NCI-H69 (cell line): ENCODE data around the gene RAVER2.
"Not testable (repeated sequence)": the region's sequence is repeated elsewhere in the genome, so short reads cannot be mapped to it uniquely, and the experiment has no call there.

Source experiments
- DNase-seq: peaks from one replicate; lab custom pipeline; 2025; lab: John Stamatoyannopoulos, UW

The RAVER2 gene

GRCh38 chr1:64748706-64749105 is 3.8 kb downstream of the RAVER2 start:
- DNase-seq: no peak

- DNase-seq: no peak
Measured at GRCh38 chr1:64750092-64750491, 5.2 kb downstream of the RAVER2 start.

GRCh38 chr1:64750875-64751274 is 6.0 kb downstream of the RAVER2 start:
- no peak for DNase-seq

GRCh38 chr1:64754173-64754572 is 9.3 kb downstream of the RAVER2 start:
- DNase-seq: no peak

- no peak for DNase-seq
Measured at GRCh38 chr1:64755361-64755760, 10.5 kb downstream of the RAVER2 start.

GRCh38 chr1:64756770-64757169 is 11.9 kb downstream of the RAVER2 start:
- no peak for DNase-seq

- DNase-seq: no peak
Measured at GRCh38 chr1:64757213-64757612, 12.3 kb downstream of the RAVER2 start.

- no peak for DNase-seq
Measured at GRCh38 chr1:64758233-64758632, 13.4 kb downstream of the RAVER2 start.

GRCh38 chr1:64759968-64760367 is 15.1 kb downstream of the RAVER2 start:
- no peak for DNase-seq

- DNase-seq: no peak
Measured at GRCh38 chr1:64765012-64765411, 20.1 kb downstream of the RAVER2 start.

- no peak for DNase-seq
Measured at GRCh38 chr1:64765826-64766225, 21.0 kb downstream of the RAVER2 start.

- DNase-seq: no peak
Measured at GRCh38 chr1:64766429-64766828, 21.6 kb downstream of the RAVER2 start.

- DNase-seq: no peak
Measured at GRCh38 chr1:64769482-64769881, 24.6 kb downstream of the RAVER2 start.

GRCh38 chr1:64769971-64770370 is 25.1 kb downstream of the RAVER2 start:
- DNase-seq: no peak

GRCh38 chr1:64773306-64773705 is 28.4 kb downstream of the RAVER2 start:
- not testable (repeated sequence) for DNase-seq

GRCh38 chr1:64775113-64775512 is 30.2 kb downstream of the RAVER2 start:
- no peak for DNase-seq

- DNase-seq: not testable (repeated sequence)
Measured at GRCh38 chr1:64782044-64782443, 37.2 kb downstream of the RAVER2 start.

GRCh38 chr1:64782848-64783247 is 38.0 kb downstream of the RAVER2 start:
- DNase-seq: not testable (repeated sequence)

- no peak for DNase-seq
Measured at GRCh38 chr1:64790832-64791487, 46.1 kb downstream of the RAVER2 start.

GRCh38 chr1:64798872-64799271 is 54.0 kb downstream of the RAVER2 start:
- DNase-seq: no peak

GRCh38 chr1:64801851-64802523 is 57.1 kb downstream of the RAVER2 start:
- DNase-seq: no peak

- no peak for DNase-seq
Measured at GRCh38 chr1:64809309-64809708, 64.4 kb downstream of the RAVER2 start.

GRCh38 chr1:64810001-64810400 is 65.1 kb downstream of the RAVER2 start:
- no peak for DNase-seq

GRCh38 chr1:64811131-64811530 is 66.3 kb downstream of the RAVER2 start:
- no peak for DNase-seq
